Measurements from ENCODE around the gene DNMT1. TPM values are rescaled to one million over a fixed set of nuclear protein-coding genes. Genes with fewer than 3 reads are reported as not detected.
A peak's percentile ranks its signal among the peaks of the same experiment; 100 is the strongest.

The DNMT1 gene
- total and polyA plus RNA-seq, 4 donors = 7.1 to 89.0 (median 46.2) TPM

GRCh38 chr19:10193790-10194499, 808 bp downstream of the DNMT1 start:
- DNase-seq = no peak

GRCh38 chr19:10192922-10193321, 1.8 kb downstream of the DNMT1 start:
- no peak overlapping the region for H3K4me3 ChIP-seq (ENCODE audit: low read length in 2 of 2)
- no peaks in the 10 kb centered on the region for H3K9me3 ChIP-seq (ENCODE audit: control insufficient read depth, low read length)
- H3K27ac ChIP-seq (ENCODE audit: low read depth in 1 of 2, low read length in 2 of 2) = no peak overlapping the region
- no peaks in the 10 kb centered on the region for H3K4me1 ChIP-seq (ENCODE audit: control insufficient read depth in 1 of 2, insufficient read depth in 2 of 2, low read length in 2 of 2)
- WGBS, 2 donors = 91 to 93% methylated on average over 6 of the region's 6 CpGs
- H3K27me3 ChIP-seq (ENCODE audit: control insufficient read depth in 1 of 2, insufficient read depth in 2 of 2, low read length in 1 of 2) = no peaks in the 10 kb centered on the region
- intact Hi-C loops (cut with DNase I) = no loop called here
- H3K36me3 ChIP-seq (ENCODE audit: control insufficient read depth in 1 of 2, insufficient read depth in 2 of 2, low read length in 1 of 2) = no peaks in the 10 kb centered on the region
- ATAC-seq (ENCODE audit: low FRiP score) (no peak), DNase-seq (no peak)

More at GRCh38 chr19:10193790-10194499, 808 bp downstream of the DNMT1 start:
- 1% methylated on average over 30 of the region's 30 CpGs for WGBS, 2 donors
- ATAC-seq (ENCODE audit: low FRiP score) = peak; percentile 16
- intact Hi-C loops (cut with DNase I) = loop anchor here in 1 of 2 donors (2.0 kb wide), 1 partner anchor 57 kb away; no protein-coding TSS in a partner anchor
- Histone ChIP-seq H3K27ac (ENCODE audit: low read depth in 1 of 2, low read length in 2 of 2) (peak overlapping the region in 1 of 2 donors; percentile 43), H3K4me1 (ENCODE audit: control insufficient read depth in 1 of 2, insufficient read depth in 2 of 2, low read length in 2 of 2) (no peaks in the 10 kb centered on the region), H3K36me3 (ENCODE audit: control insufficient read depth in 1 of 2, insufficient read depth in 2 of 2, low read length in 1 of 2) (no peaks in the 10 kb centered on the region), H3K27me3 (ENCODE audit: control insufficient read depth in 1 of 2, insufficient read depth in 2 of 2, low read length in 1 of 2) (no peaks in the 10 kb centered on the region), H3K9me3 (ENCODE audit: control insufficient read depth, low read length) (no peaks in the 10 kb centered on the region), H3K4me3 (ENCODE audit: low read length in 2 of 2) (peak overlapping the region; percentile 49 to 69)

GRCh38 chr19:10191347-10191746, 3.4 kb downstream of the DNMT1 start:
- intact Hi-C loops (cut with DNase I) = no loop called here
- Histone ChIP-seq H3K9me3 (ENCODE audit: control insufficient read depth, low read length) (no peaks in the 10 kb centered on the region), H3K4me1 (ENCODE audit: control insufficient read depth in 1 of 2, insufficient read depth in 2 of 2, low read length in 2 of 2) (no peaks in the 10 kb centered on the region), H3K27ac (ENCODE audit: low read depth in 1 of 2, low read length in 2 of 2) (no peak overlapping the region), H3K27me3 (ENCODE audit: control insufficient read depth in 1 of 2, insufficient read depth in 2 of 2, low read length in 1 of 2) (no peaks in the 10 kb centered on the region), H3K4me3 (ENCODE audit: low read length in 2 of 2) (no peak overlapping the region), H3K36me3 (ENCODE audit: control insufficient read depth in 1 of 2, insufficient read depth in 2 of 2, low read length in 1 of 2) (no peaks in the 10 kb centered on the region)
- ATAC-seq (ENCODE audit: low FRiP score) = peak; percentile 31
- WGBS, 2 donors = 21 to 22% methylated on average over 2 of the region's 2 CpGs
- DNase-seq = peak in 1 of 2 donors; percentile 50

- intact Hi-C loops (cut with DNase I) = no loop called here
- H3K27ac ChIP-seq (ENCODE audit: low read depth in 1 of 2, low read length in 2 of 2) = no peak overlapping the region
- no peaks in the 10 kb centered on the region for H3K36me3 ChIP-seq (ENCODE audit: control insufficient read depth in 1 of 2, insufficient read depth in 2 of 2, low read length in 1 of 2)
- DNase-seq (no peak), ATAC-seq (ENCODE audit: low FRiP score) (no peak)
- H3K27me3 ChIP-seq (ENCODE audit: control insufficient read depth in 1 of 2, insufficient read depth in 2 of 2, low read length in 1 of 2) = no peaks in the 10 kb centered on the region
- no peaks in the 10 kb centered on the region for H3K9me3 ChIP-seq (ENCODE audit: control insufficient read depth, low read length)
- no peaks in the 10 kb centered on the region for H3K4me1 ChIP-seq (ENCODE audit: control insufficient read depth in 1 of 2, insufficient read depth in 2 of 2, low read length in 2 of 2)
- 95% methylated on average over 5 of the region's 5 CpGs for WGBS, 2 donors
- H3K4me3 ChIP-seq (ENCODE audit: low read length in 2 of 2) = no peak overlapping the region
Measured at GRCh38 chr19:10190026-10190425, 4.7 kb downstream of the DNMT1 start.

GRCh38 chr19:10189616-10190015, 5.1 kb downstream of the DNMT1 start:
- no peaks in the 10 kb centered on the region for H3K36me3 ChIP-seq (ENCODE audit: control insufficient read depth in 1 of 2, insufficient read depth in 2 of 2, low read length in 1 of 2)
- intact Hi-C loops (cut with DNase I) = no loop called here
- no peak for ATAC-seq (ENCODE audit: low FRiP score)

GRCh38 chr19:10187315-10187714, 7.4 kb downstream of the DNMT1 start:
- Histone ChIP-seq H3K27ac (ENCODE audit: low read depth in 1 of 2, low read length in 2 of 2) (no peak overlapping the region), H3K9me3 (ENCODE audit: control insufficient read depth, low read length) (no peaks in the 10 kb centered on the region), H3K27me3 (ENCODE audit: control insufficient read depth in 1 of 2, insufficient read depth in 2 of 2, low read length in 1 of 2) (no peaks in the 10 kb centered on the region), H3K36me3 (ENCODE audit: control insufficient read depth in 1 of 2, insufficient read depth in 2 of 2, low read length in 1 of 2) (no peaks in the 10 kb centered on the region), H3K4me1 (ENCODE audit: control insufficient read depth in 1 of 2, insufficient read depth in 2 of 2, low read length in 2 of 2) (no peaks in the 10 kb centered on the region), H3K4me3 (ENCODE audit: low read length in 2 of 2) (no peak overlapping the region)
- intact Hi-C loops (cut with DNase I) = no loop called here
- no peak for ATAC-seq (ENCODE audit: low FRiP score)
- DNase-seq = no peak
- 91 to 92% methylated on average over 11 of the region's 11 CpGs for WGBS, 2 donors

More at GRCh38 chr19:10189616-10190015, 5.1 kb downstream of the DNMT1 start:
- Histone ChIP-seq H3K9me3 (ENCODE audit: control insufficient read depth, low read length) (no peaks in the 10 kb centered on the region), H3K27ac (ENCODE audit: low read depth in 1 of 2, low read length in 2 of 2) (no peak overlapping the region), H3K27me3 (ENCODE audit: control insufficient read depth in 1 of 2, insufficient read depth in 2 of 2, low read length in 1 of 2) (no peaks in the 10 kb centered on the region), H3K4me1 (ENCODE audit: control insufficient read depth in 1 of 2, insufficient read depth in 2 of 2, low read length in 2 of 2) (no peaks in the 10 kb centered on the region), H3K4me3 (ENCODE audit: low read length in 2 of 2) (no peak overlapping the region)
- 83 to 89% methylated on average over 5 of the region's 5 CpGs for WGBS, 2 donors
- no peak for DNase-seq

GRCh38 chr19:10184636-10185035, 10.1 kb downstream of the DNMT1 start:
- Histone ChIP-seq H3K9me3 (ENCODE audit: control insufficient read depth, low read length) (no peaks in the 10 kb centered on the region), H3K36me3 (ENCODE audit: control insufficient read depth in 1 of 2, insufficient read depth in 2 of 2, low read length in 1 of 2) (peaks cover 0 to 2% of the 10 kb centered on the region in 2 donors), H3K27ac (ENCODE audit: low read depth in 1 of 2, low read length in 2 of 2) (no peak overlapping the region), H3K4me3 (ENCODE audit: low read length in 2 of 2) (no peak overlapping the region), H3K4me1 (ENCODE audit: control insufficient read depth in 1 of 2, insufficient read depth in 2 of 2, low read length in 2 of 2) (no peaks in the 10 kb centered on the region), H3K27me3 (ENCODE audit: control insufficient read depth in 1 of 2, insufficient read depth in 2 of 2, low read length in 1 of 2) (no peaks in the 10 kb centered on the region)
- no peak for DNase-seq
- intact Hi-C loops (cut with DNase I) = no loop called here
- 94 to 96% methylated on average over 5 of the region's 5 CpGs for WGBS, 2 donors
- no peak for ATAC-seq (ENCODE audit: low FRiP score)

GRCh38 chr19:10183926-10184325, 10.8 kb downstream of the DNMT1 start:
- Histone ChIP-seq H3K4me1 (ENCODE audit: control insufficient read depth in 1 of 2, insufficient read depth in 2 of 2, low read length in 2 of 2) (no peaks in the 10 kb centered on the region), H3K36me3 (ENCODE audit: control insufficient read depth in 1 of 2, insufficient read depth in 2 of 2, low read length in 1 of 2) (peaks cover 0 to 2% of the 10 kb centered on the region in 2 donors), H3K4me3 (ENCODE audit: low read length in 2 of 2) (no peak overlapping the region), H3K27ac (ENCODE audit: low read depth in 1 of 2, low read length in 2 of 2) (no peak overlapping the region), H3K27me3 (ENCODE audit: control insufficient read depth in 1 of 2, insufficient read depth in 2 of 2, low read length in 1 of 2) (no peaks in the 10 kb centered on the region), H3K9me3 (ENCODE audit: control insufficient read depth, low read length) (no peaks in the 10 kb centered on the region)
- intact Hi-C loops (cut with DNase I) = no loop called here
- WGBS, 2 donors = 86 to 93% methylated on average over 3 of the region's 3 CpGs
- DNase-seq = no peak
- no peak for ATAC-seq (ENCODE audit: low FRiP score)

- Histone ChIP-seq H3K4me3 (ENCODE audit: low read length in 2 of 2) (no peak overlapping the region), H3K4me1 (ENCODE audit: control insufficient read depth in 1 of 2, insufficient read depth in 2 of 2, low read length in 2 of 2) (no peaks in the 10 kb centered on the region), H3K36me3 (ENCODE audit: control insufficient read depth in 1 of 2, insufficient read depth in 2 of 2, low read length in 1 of 2) (peaks cover 0 to 2% of the 10 kb centered on the region in 2 donors), H3K9me3 (ENCODE audit: control insufficient read depth, low read length) (no peaks in the 10 kb centered on the region), H3K27ac (ENCODE audit: low read depth in 1 of 2, low read length in 2 of 2) (no peak overlapping the region), H3K27me3 (ENCODE audit: control insufficient read depth in 1 of 2, insufficient read depth in 2 of 2, low read length in 1 of 2) (no peaks in the 10 kb centered on the region)
- no peak for DNase-seq
- ATAC-seq (ENCODE audit: low FRiP score) = no peak
- intact Hi-C loops (cut with DNase I) = no loop called here
- 85% methylated on average over 10 of the region's 10 CpGs for WGBS, 2 donors
Measured at GRCh38 chr19:10182847-10183246, 11.9 kb downstream of the DNMT1 start.

Data from aorta (tissue), 5 donors.